Measurements from ENCODE around the gene CFI. TPM values are rescaled to one million over a fixed set of nuclear protein-coding genes. Genes with fewer than 3 reads are reported as not detected.

CFI gene
- total and polyA plus RNA-seq, 2 of the 8 experiments (the other 6 are each of a cell fraction or from before 2014, with no cell fraction given): not detected

DNA sequence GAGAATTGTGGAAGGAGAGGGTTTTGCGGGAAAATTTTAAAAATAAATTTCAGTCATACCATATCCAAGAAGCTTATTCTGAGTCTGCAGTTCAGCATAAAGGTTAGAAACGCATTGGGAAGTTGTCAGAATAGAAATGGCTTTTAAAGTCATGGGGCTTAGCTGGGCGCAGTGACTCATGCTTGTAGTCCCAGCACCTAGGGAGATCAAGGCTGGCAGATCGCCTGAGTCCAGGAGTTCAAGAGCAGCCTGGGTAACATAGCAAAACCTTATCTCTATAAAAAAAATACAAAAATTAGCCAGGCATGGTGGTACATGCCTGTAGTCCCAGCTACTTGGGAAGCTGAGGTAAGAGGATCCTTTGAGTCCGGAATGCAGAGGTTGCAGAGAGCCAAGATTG is 68.1 kb downstream of the CFI start (continued):
- TF ChIP-seq, protein P1, sequence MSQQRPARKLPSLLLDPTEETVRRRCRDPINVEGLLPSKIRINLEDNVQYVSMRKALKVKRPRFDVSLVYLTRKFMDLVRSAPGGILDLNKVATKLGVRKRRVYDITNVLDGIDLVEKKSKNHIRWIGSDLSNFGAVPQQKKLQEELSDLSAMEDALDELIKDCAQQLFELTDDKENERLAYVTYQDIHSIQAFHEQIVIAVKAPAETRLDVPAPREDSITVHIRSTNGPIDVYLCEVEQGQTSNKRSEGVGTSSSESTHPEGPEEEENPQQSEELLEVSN (IDR thresholded peaks at IDR 0.05): no peak
- TF ChIP-seq BCL11A (IDR thresholded peaks at IDR 0.05; ENCODE audit: low read depth in 2 of 2, low read length in 2 of 2) (no peak), SIX5 (IDR thresholded peaks at IDR 0.05; ENCODE audit: low read depth, low read length) (no peak), EZH2 (IDR thresholded peaks at IDR 0.05; ENCODE audit: low read depth, low read length, severe bottlenecking) (no peak), CREB1 (IDR thresholded peaks at IDR 0.05) (no peak), SP4 (IDR thresholded peaks at IDR 0.05; ENCODE audit: low read length) (no peak)
- TF ChIP-seq, protein P2, sequence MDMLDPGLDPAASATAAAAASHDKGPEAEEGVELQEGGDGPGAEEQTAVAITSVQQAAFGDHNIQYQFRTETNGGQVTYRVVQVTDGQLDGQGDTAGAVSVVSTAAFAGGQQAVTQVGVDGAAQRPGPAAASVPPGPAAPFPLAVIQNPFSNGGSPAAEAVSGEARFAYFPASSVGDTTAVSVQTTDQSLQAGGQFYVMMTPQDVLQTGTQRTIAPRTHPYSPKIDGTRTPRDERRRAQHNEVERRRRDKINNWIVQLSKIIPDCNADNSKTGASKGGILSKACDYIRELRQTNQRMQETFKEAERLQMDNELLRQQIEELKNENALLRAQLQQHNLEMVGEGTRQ (IDR thresholded peaks at IDR 0.05; ENCODE audit: low read length): no peak

Measured in H1 (cell line).